ENCODE results near the gene SWAP70.

Gene SWAP70

GRCh38 chr11:9748361-9748970, 84.6 kb downstream of the SWAP70 start:
- in situ Hi-C loops (cut with HindIII; ENCODE audit: low pct_ligation_motif_present, low sequenced_read_pairs): no loop called here
- Histone ChIP-seq H3K27me3 (replicated peaks) (no peaks in the 10 kb centered on the region), H3K27ac (no peak overlapping the region), H3K4me3 (ENCODE audit: low read depth, low read length) (no peak overlapping the region), H3K36me3 (replicated peaks) (peaks cover 14% of the 10 kb centered on the region)
- TF ChIP-seq CTCF (IDR thresholded peaks at IDR 0.05; ENCODE audit: low read depth, low read length, missing control alignments): peak; percentile 88
- DNase-seq: peak; percentile 76

GRCh38 chr11:9750551-9750950, 86.7 kb downstream of the SWAP70 start:
- DNase-seq: no peak
- H3K27ac ChIP-seq: no peak overlapping the region
- H3K4me3 ChIP-seq (ENCODE audit: low read depth, low read length): no peak overlapping the region
- peaks cover 12% of the 10 kb centered on the region for H3K36me3 ChIP-seq (replicated peaks)
- H3K27me3 ChIP-seq (replicated peaks): no peaks in the 10 kb centered on the region
- in situ Hi-C loops (cut with HindIII; ENCODE audit: low pct_ligation_motif_present, low sequenced_read_pairs): no loop called here
- TF ChIP-seq CTCF (IDR thresholded peaks at IDR 0.05; ENCODE audit: low read depth, low read length, missing control alignments): no peak

GRCh38 chr11:9752091-9752490, 88.2 kb downstream of the SWAP70 start:
- Histone ChIP-seq H3K36me3 (replicated peaks) (peaks cover 9% of the 10 kb centered on the region), H3K4me3 (ENCODE audit: low read depth, low read length) (no peak overlapping the region), H3K27me3 (replicated peaks) (no peaks in the 10 kb centered on the region), H3K27ac (peak overlapping the region; percentile 87)
- no peak for DNase-seq
- in situ Hi-C loops (cut with HindIII; ENCODE audit: low pct_ligation_motif_present, low sequenced_read_pairs): no loop called here
- TF ChIP-seq CTCF (IDR thresholded peaks at IDR 0.05; ENCODE audit: low read depth, low read length, missing control alignments): no peak

- peaks cover 9% of the 10 kb centered on the region for H3K36me3 ChIP-seq (replicated peaks)
- peak overlapping the region; percentile 87 for H3K27ac ChIP-seq
- H3K27me3 ChIP-seq (replicated peaks): no peaks in the 10 kb centered on the region
- in situ Hi-C loops (cut with HindIII; ENCODE audit: low pct_ligation_motif_present, low sequenced_read_pairs): no loop called here
- TF ChIP-seq CTCF (IDR thresholded peaks at IDR 0.05; ENCODE audit: low read depth, low read length, missing control alignments): no peak
- peak; percentile 74 for DNase-seq
- no peak overlapping the region for H3K4me3 ChIP-seq (ENCODE audit: low read depth, low read length)
These were observed 89.1 kb downstream of the SWAP70 start for GRCh38 chr11:9753021-9753420.

GRCh38 chr11:9754010-9754471, 90.2 kb downstream of the SWAP70 start:
- in situ Hi-C loops (cut with HindIII; ENCODE audit: low pct_ligation_motif_present, low sequenced_read_pairs): no loop called here
- TF ChIP-seq CTCF (IDR thresholded peaks at IDR 0.05; ENCODE audit: low read depth, low read length, missing control alignments): no peak
- DNase-seq: no peak
- Histone ChIP-seq H3K4me3 (ENCODE audit: low read depth, low read length) (no peak overlapping the region), H3K27me3 (replicated peaks) (no peaks in the 10 kb centered on the region), H3K27ac (peak overlapping the region; percentile 87), H3K36me3 (replicated peaks) (peaks cover 4% of the 10 kb centered on the region)
